ENCODE data around the gene SCAF1.

SCAF1 gene, protein sequence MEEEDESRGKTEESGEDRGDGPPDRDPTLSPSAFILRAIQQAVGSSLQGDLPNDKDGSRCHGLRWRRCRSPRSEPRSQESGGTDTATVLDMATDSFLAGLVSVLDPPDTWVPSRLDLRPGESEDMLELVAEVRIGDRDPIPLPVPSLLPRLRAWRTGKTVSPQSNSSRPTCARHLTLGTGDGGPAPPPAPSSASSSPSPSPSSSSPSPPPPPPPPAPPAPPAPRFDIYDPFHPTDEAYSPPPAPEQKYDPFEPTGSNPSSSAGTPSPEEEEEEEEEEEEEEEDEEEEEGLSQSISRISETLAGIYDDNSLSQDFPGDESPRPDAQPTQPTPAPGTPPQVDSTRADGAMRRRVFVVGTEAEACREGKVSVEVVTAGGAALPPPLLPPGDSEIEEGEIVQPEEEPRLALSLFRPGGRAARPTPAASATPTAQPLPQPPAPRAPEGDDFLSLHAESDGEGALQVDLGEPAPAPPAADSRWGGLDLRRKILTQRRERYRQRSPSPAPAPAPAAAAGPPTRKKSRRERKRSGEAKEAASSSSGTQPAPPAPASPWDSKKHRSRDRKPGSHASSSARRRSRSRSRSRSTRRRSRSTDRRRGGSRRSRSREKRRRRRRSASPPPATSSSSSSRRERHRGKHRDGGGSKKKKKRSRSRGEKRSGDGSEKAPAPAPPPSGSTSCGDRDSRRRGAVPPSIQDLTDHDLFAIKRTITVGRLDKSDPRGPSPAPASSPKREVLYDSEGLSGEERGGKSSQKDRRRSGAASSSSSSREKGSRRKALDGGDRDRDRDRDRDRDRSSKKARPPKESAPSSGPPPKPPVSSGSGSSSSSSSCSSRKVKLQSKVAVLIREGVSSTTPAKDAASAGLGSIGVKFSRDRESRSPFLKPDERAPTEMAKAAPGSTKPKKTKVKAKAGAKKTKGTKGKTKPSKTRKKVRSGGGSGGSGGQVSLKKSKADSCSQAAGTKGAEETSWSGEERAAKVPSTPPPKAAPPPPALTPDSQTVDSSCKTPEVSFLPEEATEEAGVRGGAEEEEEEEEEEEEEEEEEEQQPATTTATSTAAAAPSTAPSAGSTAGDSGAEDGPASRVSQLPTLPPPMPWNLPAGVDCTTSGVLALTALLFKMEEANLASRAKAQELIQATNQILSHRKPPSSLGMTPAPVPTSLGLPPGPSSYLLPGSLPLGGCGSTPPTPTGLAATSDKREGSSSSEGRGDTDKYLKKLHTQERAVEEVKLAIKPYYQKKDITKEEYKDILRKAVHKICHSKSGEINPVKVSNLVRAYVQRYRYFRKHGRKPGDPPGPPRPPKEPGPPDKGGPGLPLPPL

DNA sequence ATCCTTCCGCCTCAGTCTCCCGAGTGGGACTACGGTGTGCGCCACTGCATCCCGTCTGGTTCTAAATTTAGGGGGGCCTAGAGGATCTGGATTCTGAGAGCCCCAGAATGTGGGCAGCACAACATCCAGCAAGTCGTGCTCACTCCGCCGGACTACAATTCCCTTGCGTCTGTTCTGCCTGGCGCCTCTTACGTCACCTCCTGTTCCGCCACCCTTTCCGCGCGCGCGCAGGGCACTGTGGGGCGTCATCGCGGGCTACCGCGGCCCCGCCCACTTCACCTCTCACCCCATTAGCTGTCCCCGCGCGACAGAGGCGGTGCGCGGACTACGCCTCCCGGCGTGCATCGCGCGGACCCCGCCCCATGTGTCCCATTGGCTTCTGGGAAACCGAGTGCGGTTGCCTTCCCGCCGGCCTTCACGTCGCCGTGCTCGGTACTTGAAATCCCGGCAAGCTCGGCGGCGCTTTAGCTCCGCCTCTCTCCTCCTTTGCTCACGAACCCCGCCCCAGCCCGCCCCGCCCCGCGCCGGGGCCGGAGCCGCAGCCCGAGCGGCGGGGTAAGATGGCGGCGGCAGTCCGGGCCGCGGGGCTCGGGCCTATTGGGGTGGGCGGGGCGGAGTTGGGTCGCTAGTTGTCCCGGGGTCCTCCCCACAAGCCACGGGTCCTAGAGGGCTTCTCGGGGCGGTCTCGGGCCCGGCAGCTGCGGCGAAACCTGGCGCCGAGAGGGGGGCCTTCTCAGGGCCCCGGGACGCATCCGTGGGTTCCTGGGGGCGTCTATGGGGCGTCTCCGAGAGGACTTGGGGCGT lies at the start of gene SCAF1:
TSS of gene SCAF1 (plus strand) at position 522 of the 804 bp plus-strand sequence. CDS start 2,818 bp downstream, outside the sequence.
- FAIRE-seq: peak; percentile 99
- DNase-seq (ENCODE audit: insufficient read length, low spot score): peak; percentile 89

DNA sequence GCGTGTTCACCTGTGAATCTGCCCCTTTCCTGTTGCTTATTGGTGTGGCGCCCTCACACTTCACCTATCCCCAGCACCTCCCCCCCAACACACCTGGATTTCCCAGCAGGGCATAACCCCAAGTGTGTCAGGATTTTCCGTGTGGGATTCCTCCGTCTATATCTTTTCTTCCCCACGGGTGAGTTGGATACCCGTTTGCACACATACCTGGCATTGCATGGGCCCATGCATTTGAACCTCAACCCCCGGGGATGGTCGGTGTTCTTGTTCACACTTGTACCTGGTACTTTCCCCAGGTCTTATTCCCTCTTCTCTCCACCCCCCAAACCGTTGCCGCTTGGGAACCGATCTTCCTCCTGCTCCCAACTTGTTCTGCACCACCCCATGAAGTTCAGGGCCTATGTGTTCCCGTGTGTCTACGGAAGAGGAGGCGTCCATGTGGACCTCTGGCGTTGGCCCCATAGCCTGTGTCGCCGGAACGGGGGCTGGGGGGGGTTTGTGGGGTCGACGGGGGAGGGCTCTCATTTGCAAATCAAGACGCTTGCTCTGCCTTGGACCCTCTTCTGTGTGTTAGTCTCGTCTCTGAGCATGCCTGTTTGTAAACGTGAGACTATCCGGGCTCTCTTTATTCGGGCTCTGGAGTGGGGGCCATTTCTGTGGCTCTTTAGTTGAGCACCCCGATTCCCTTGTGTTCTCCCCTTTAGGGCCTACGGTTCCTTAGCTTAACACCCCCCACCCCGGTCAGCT lies 49.4 kb upstream of the SCAF1 start:
- FAIRE-seq (peak; percentile 67), DNase-seq (ENCODE audit: insufficient read length, low spot score) (no peak)

DNA sequence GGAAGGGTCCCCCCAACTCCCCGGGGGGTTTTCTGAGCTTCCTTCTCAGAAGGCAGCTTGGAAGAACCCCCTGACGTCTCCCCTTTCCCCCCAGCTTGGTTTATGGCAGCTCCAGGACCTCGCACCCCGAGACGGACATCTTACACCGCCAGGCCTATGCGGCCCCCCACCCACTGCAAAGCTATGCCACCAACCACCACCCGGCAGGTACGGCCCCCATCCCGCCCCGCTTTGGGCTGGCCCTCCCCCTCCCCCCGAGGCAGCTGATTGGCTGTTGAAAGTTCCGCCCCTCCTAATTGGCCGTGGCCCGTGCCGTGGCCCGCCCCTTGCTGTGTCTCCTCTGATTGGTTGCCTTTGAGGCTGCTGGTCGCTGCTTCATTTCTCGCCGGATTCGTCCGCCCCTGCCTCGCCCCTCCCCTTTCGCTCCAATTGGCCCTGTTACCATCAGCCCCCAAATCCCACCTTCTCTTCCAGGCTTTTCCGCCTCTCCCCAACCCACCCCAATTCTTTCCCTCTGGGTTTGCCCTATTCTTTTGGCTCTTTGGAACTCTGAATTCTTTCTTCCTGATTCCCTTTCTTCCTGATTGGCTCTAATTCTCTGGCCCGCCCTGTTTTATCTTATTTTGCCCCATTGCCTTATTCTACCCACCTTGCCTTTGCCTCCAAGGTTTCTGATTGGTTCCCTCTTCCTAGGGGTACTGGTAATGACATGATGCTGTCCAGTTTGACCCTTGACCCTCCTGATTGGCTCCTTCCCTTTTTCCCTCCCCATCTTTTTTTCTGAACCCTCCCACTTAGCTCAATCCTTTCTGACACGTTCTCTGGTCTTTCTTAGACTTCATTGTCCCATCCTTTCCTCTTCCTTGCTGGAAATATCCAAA lies 48.5 kb upstream of the SCAF1 start:
- FAIRE-seq (peak; percentile 95), DNase-seq (ENCODE audit: insufficient read length, low spot score) (peak; percentile 99)

DNA sequence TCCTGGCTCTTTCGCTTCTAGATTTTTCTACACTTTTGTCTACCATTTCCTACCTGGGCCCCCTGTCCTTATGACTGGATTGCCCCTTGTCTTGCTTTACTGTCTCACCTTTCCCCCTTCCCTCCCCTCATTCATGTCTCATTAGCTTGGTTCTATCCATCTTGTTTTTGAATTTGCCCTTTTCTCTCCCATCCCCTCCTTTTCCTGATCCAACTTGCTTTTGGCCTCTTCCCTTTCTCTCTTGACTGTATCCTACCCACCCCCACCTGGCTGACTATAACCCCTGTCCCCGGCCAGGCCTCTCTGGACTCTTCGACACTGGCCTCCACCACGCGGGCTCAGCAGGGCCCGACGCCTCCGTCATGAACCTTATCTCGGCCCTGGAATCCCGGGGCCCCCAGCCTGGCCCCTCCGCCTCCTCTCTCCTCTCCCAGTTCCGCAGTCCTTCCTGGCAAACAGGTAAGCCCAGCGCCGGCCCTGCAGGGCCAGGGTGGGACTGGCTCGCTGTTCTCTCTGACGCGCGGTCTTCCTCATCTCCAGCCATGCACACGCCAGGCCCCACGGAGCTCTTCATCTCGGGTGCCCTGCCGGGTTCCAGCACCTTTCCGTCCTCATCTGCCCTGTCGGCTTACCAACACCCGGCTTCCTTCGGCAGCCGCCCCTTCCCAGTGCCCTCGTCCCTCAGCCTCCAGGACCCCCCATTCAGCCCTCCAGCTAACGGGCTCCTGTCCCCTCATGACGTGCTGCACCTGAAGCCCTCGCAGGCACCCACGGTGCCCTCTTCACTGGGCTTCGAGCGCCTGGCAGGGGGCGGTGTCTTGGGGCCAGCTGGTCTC lies 47.6 kb upstream of the SCAF1 start:
- FAIRE-seq (no peak), DNase-seq (ENCODE audit: insufficient read length, low spot score) (no peak)

DNA sequence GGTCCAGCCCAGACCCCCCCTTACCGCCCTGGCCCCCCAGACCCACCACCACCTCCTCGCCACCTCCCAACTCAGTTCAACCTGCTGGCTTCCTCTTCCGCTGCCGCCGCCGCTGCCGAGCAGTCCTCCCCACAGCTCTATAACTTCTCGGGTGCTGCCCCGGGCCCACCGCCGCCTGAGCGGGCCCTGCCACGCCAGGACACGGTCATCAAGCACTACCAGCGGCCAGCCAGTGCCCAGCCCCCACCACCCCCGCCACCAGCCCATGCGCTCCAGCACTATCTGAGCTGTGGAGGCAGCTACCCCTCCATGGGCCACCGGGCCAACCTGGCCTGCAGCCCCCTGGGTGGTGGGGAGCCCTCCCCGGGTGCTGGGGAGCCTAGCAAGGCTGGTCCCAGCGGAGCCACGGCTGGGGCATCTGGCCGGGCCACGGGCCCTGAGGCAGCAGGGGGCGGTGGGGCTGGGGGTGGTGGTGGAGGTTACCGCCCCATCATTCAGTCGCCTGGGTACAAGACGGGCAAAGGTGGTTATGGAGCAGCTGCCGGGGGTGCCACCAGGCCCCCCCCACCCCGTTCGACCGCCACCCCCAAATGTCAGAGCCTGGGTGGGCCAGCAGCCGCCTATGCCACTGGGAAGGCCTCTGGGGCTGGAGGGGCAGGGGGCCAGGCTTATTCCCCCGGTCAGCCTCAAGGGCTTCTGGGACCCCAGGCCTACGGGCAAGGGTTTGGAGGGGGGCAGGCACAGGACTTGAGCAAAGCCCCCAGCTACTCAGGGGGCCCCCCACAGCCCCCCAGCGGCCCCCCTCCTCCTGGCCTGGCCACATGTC lies 46.8 kb upstream of the SCAF1 start:
- FAIRE-seq: no peak

DNA sequence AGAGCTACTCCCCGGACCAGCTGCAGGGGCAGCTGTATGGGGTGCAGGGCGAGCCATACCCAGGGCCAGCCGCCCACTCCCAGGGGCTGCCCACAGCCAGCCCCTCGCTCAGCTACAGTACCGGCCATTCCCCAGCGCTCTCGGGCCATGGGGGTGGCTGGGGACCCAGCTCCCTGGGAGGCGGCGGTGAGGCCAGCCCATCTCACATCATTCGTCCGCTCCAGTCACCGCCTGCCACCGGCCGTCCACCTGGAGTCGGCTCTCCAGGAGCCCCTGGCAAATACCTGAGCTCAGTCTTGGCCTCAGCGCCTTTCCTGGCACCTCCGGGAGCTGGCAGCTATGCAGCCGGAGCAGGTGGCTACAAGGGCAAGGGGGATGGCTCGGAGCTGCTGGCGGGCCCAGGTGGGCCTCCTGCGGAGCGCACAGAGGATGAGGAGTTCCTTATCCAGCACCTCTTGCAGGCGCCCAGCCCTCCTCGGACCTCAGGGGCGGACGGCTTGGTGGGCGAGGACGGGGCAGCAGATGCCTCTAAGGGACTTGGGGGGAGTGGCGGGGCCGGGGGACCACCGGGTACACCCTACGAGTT lies 46.1 kb upstream of the SCAF1 start:
- FAIRE-seq (no peak), DNase-seq (ENCODE audit: insufficient read length, low spot score) (no peak)

More for the DNA sequence above, 46.8 kb upstream of the SCAF1 start:
- no peak for DNase-seq (ENCODE audit: insufficient read length, low spot score)

DNA sequence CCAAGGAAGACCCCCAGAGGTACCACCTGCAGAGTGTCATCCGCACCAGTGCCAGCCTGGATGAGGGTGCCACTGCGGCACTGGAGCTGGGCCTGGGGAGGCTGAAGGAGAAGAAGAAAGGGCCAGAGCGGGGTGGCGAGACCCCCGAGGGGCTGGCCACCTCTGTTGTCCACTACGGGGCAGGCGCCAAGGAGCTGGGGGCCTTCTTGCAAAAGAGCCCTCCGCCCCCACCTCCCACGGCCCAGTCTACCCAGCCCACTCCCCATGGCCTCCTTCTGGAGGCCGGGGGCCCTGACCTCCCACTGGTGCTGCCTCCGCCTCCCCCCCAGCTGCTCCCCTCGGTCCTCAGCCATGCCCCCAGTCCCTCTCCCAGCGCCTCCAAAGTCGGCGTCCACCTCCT lies 45.6 kb upstream of the SCAF1 start:
- DNase-seq (ENCODE audit: insufficient read length, low spot score) (no peak), FAIRE-seq (no peak)

DNA sequence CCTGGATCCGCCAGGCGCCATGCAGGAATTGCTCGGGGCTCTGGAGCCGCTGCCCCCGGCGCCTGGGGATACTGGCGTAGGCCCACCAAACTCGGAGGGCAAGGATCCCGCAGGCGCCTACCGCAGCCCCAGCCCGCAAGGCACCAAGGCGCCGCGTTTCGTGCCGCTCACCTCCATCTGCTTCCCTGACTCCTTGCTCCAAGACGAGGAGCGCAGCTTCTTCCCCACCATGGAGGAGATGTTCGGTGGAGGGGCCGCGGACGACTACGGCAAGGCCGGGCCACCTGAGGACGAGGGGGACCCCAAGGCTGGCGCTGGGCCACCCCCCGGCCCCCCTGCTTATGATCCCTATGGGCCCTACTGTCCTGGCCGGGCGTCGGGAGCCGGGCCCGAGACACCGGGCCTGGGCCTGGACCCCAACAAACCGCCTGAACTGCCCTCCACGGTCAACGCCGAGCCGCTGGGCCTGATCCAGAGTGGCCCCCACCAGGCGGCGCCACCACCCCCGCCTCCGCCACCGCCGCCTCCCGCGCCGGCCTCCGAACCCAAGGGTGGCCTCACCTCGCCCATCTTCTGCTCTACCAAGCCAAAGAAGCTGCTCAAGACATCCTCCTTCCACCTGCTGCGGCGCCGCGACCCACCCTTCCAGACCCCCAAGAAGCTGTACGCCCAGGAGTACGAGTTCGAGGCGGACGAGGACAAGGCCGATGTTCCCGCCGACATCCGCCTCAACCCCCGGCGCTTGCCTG lies 44.9 kb upstream of the SCAF1 start:
- FAIRE-seq (no peak), DNase-seq (ENCODE audit: insufficient read length, low spot score) (no peak)

DNA sequence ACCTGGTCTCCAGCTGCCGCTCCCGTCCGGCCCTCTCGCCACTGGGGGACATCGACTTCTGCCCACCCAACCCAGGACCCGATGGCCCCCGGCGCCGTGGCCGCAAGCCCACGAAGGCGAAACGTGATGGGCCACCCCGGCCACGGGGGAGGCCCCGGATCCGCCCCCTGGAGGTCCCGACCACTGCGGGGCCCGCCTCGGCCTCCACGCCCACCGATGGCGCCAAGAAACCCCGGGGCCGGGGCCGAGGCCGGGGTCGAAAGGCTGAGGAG lies 44.4 kb upstream of the SCAF1 start:
- FAIRE-seq (no peak), DNase-seq (ENCODE audit: insufficient read length, low spot score) (no peak)

DNA sequence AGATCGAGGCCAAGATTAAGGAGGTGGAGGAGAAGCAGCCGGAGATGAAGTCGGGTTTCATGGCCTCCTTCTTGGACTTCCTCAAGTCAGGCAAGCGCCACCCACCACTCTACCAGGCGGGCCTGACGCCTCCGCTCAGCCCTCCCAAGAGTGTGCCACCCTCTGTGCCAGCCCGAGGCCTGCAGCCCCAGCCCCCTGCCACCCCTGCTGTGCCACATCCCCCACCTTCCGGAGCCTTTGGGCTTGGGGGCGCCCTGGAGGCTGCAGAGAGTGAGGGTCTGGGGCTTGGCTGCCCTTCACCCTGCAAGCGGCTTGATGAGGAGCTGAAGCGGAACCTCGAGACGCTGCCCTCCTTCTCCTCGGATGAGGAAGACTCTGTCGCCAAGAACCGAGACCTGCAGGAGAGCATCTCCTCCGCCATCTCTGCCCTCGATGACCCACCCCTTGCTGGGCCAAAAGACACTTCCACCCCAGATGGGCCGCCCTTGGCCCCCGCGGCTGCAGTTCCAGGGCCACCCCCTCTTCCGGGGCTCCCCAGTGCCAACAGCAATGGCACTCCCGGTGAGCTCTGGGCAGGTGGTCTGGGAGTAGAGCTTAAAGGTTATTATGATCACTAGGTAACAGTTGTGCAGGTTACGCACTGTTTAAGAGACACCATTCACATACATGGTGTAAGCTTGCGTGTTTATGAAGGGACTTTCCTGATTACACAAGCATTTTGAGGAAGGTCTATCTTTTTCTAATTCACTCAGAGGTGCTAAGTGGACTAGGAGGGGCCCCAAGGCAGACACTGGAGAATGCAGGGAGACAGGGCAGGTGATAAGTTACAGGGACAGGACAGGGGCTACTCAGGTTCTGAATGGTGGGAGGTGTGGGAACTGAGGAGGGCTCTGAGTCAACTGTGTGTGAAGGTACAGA lies 42.4 kb upstream of the SCAF1 start:
- no peak for DNase-seq (ENCODE audit: insufficient read length, low spot score)
- FAIRE-seq: no peak

DNA sequence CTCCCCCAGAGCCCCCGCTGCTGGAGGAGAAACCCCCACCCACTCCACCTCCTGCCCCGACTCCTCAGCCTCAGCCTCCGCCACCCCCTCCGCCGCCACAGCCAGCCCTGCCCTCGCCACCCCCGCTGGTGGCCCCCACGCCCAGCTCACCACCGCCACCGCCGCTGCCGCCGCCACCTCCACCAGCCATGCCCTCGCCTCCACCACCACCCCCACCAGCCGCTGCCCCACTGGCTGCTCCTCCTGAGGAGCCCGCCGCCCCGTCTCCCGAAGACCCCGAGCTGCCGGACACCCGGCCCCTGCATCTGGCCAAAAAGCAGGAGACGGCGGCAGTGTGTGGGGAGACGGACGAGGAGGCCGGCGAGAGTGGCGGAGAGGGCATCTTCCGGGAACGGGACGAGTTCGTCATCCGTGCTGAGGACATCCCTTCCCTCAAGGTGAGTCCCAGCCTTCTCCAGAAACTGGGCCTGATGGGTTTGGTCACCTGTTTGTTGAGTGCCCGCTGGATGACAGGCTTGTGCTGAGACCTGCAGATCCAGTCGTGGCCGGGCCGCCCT lies 40.4 kb upstream of the SCAF1 start:
- FAIRE-seq (no peak), DNase-seq (ENCODE audit: insufficient read length, low spot score) (no peak)

DNA sequence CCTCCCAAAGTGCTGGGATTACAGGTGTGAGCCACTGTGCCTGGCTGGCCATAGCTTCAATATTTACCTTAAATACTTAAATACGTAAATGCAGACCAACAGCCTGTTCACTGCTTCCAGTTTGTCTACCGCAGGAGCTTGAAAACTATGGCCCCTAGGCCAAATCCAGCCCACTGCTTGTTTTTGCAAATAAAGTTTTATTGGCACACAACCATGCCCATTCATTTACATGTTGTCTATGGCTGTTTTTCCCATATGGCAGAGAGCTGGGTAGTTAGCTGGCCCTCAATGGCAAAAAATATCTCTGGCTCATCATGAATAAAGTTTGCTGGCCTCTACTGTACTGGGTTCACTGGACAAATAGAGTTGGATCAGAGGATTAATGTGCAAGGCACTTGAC lies 39.2 kb upstream of the SCAF1 start:
- DNase-seq (ENCODE audit: insufficient read length, low spot score) (no peak), FAIRE-seq (peak; percentile 58)

DNA sequence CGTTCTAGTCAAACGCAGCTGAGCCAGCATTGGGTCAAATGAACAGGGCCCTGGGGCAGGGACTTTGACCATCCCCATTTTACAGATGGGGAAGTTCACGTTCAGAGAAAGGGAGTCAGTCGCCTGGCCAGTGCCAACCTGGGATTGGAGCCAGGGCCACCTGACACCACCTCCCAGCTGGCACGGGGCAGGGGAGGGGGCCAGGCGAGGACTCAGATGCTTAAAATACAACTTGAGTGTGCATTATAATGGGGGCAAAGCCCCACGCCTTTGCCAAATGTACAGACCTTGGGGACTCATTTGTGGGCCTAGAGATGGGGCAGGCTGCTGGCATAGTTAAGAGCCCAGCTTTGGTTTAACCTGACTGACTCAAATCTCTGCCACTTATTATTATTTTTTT lies 36.4 kb upstream of the SCAF1 start:
- DNase-seq (ENCODE audit: insufficient read length, low spot score): no peak
- FAIRE-seq: no peak

DNA sequence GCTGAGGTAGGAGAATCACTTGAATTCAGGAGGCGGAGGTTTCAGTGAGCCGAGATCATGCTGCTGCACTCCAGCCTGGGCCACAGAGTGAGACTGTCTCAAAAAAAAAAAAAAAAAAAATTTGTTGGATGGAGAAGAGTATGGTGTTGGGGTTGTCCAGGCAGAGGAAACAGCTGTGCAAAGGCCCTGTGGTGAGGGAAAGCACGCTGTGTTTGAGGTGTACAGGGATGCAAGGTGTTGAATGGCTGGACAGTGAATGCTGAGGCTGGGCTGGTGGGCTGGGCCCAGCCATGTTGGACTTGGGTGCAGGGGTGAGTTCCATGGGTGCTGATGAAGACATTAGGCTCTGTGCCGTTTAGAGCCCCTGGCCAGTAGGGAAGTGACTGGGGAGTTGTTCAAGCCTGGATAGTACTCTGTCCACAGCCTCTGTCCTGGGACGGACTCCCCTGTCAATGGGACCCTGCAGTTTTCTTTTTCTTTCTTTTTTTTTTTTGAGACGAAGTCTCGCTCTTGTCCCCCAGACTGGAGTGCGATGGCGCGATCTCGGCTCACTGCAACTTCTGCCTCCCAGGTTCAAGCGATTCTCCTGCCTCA lies 32.4 kb upstream of the SCAF1 start:
- no peak for FAIRE-seq

More for the DNA sequence above, 32.4 kb upstream of the SCAF1 start:
- no peak for DNase-seq (ENCODE audit: insufficient read length, low spot score)
